Muscle layer of colon (tissue), 2 donors: Measurements from ENCODE around the gene BOC.

Experiments
- H3K27ac ChIP-seq: one replicate; pipeline ENCODE4 v1.7.0; 2013; ENCODE audit warnings: low read depth, mild to moderate bottlenecking, low read length, moderate library complexity
- H3K27me3 ChIP-seq, 2 donors: one replicate each; pipeline ENCODE4 v1.7.0; 2013; ENCODE audit warnings: low read length in 2 of 2, mild to moderate bottlenecking in 2 of 2; ENCODE audit not compliant: insufficient read depth in 2 of 2, control insufficient read depth in 1 of 2
- H3K36me3 ChIP-seq: one replicate; pipeline ENCODE4 v1.7.0; 2013; ENCODE audit warnings: mild to moderate bottlenecking, low read length; ENCODE audit not compliant: insufficient read depth
- H3K4me1 ChIP-seq: one replicate; pipeline ENCODE4 v1.7.0; 2013; ENCODE audit warnings: mild to moderate bottlenecking, low read length; ENCODE audit not compliant: insufficient read depth
- H3K4me3 ChIP-seq, 2 donors: one replicate each; pipeline ENCODE4 v1.7.0; 2013; ENCODE audit warnings: low read length in 2 of 2, low read depth in 1 of 2, mild to moderate bottlenecking in 1 of 2, moderate library complexity in 1 of 2
- H3K9ac ChIP-seq: one replicate; pipeline ENCODE4 v1.7.0; 2013; ENCODE audit warnings: low read length
- H3K9me3 ChIP-seq: one replicate; pipeline ENCODE4 v1.7.0; 2013; ENCODE audit warnings: mild to moderate bottlenecking, low read length
- donor health status: abdominal sarcoma.
- donor health status: Adenocarcinoma of cecum.

The BOC gene

GRCh38 chr3:113228498-113229286, 17.3 kb downstream of the BOC start:
- no peaks in the 10 kb centered on the region for H3K27me3 ChIP-seq
- peaks cover 44% of the 10 kb centered on the region for H3K36me3 ChIP-seq
- no peak overlapping the region for H3K4me3 ChIP-seq
- H3K4me1 ChIP-seq = peaks cover 68% of the 10 kb centered on the region
- H3K9me3 ChIP-seq = no peaks in the 10 kb centered on the region
- peak overlapping the region; percentile 9 for H3K27ac ChIP-seq
- peak overlapping the region; percentile 34 for H3K9ac ChIP-seq

DNA sequence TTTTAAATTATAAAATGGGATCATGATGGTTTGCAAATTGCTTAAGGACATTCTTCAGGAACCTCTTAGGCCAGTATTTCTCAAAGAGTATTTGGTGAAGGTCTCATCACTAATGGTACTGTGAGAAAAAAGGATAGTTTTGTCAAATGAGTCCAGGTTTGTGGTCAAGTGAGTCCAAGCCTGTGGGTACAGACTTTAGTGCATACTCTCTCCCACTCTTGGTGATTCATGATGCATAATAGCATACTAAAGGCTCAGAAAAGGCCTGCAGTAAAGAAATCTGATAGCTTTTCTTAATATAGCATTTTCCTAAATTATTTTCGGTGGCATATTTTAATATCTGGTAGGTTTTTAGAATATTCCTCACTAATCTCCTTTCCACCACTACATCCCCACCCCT, 20.0 kb downstream of the BOC start:
- Histone ChIP-seq H3K27me3 (no peaks in the 10 kb centered on the region), H3K4me1 (peaks cover 73% of the 10 kb centered on the region), H3K27ac (peak overlapping the region; percentile 35), H3K9me3 (no peaks in the 10 kb centered on the region), H3K9ac (no peak overlapping the region), H3K4me3 (no peak overlapping the region), H3K36me3 (peaks cover 25% of the 10 kb centered on the region)

- H3K4me1 ChIP-seq = peaks cover 69% of the 10 kb centered on the region
- peaks cover 25% of the 10 kb centered on the region for H3K36me3 ChIP-seq
- no peaks in the 10 kb centered on the region for H3K27me3 ChIP-seq
- no peak overlapping the region for H3K4me3 ChIP-seq
- no peaks in the 10 kb centered on the region for H3K9me3 ChIP-seq
- H3K27ac ChIP-seq = peak overlapping the region; percentile 35
- peak overlapping the region; percentile 7 for H3K9ac ChIP-seq
These were observed 20.5 kb downstream of the BOC start for GRCh38 chr3:113231827-113232253.

DNA sequence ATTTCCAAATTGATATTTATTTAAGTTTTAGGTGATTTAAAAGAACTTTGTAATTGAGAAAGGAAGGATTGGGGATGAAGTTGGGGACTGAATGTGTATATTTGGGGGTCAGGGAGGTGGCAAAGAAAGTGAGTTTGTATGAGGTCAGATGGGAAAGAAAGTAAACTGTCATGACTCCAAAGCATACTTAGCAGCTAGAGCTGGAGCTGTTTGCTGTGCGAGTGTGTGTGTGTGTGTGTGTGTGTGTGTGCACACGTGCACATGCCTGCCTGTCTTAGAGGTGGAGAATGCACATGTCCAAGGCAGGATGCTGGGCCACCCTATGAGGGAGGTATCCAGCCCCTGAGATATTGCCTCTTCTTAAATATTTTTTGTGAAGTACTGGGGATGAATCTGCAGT, 21.0 kb downstream of the BOC start:
- peak overlapping the region; percentile 35 for H3K27ac ChIP-seq
- peaks cover 23% of the 10 kb centered on the region for H3K36me3 ChIP-seq
- no peaks in the 10 kb centered on the region for H3K27me3 ChIP-seq
- H3K4me1 ChIP-seq = peaks cover 64% of the 10 kb centered on the region
- no peak overlapping the region for H3K9ac ChIP-seq
- no peak overlapping the region for H3K4me3 ChIP-seq
- no peaks in the 10 kb centered on the region for H3K9me3 ChIP-seq

- Histone ChIP-seq H3K9ac (no peak overlapping the region), H3K4me1 (peaks cover 54% of the 10 kb centered on the region), H3K27ac (no peak overlapping the region), H3K4me3 (no peak overlapping the region), H3K36me3 (peaks cover 29% of the 10 kb centered on the region), H3K9me3 (no peaks in the 10 kb centered on the region), H3K27me3 (no peaks in the 10 kb centered on the region)
These were observed 22.1 kb downstream of the BOC start for GRCh38 chr3:113233497-113233896.

DNA sequence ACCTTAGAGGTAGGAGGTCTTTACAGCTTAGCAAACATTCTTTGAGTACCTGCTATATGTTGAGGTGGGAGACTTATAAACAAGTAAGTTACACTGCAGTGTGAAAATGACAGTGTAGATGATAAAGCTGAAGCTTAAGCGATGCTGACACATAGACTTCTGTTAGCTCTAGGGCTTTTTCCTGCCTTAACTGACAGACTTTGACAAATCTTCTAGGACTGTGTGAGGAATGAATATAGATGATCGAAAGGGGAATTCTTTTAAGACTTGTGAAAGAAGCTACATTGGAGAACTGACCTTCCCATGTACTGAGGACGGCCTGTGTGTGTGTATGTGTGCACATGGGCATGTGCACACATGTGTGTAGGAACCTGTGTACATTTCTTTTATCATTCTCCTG, 22.7 kb downstream of the BOC start:
- Histone ChIP-seq H3K36me3 (peaks cover 29% of the 10 kb centered on the region), H3K4me1 (peaks cover 53% of the 10 kb centered on the region), H3K27ac (peak overlapping the region; percentile 16), H3K9me3 (no peaks in the 10 kb centered on the region), H3K4me3 (no peak overlapping the region), H3K9ac (no peak overlapping the region), H3K27me3 (no peaks in the 10 kb centered on the region)

DNA sequence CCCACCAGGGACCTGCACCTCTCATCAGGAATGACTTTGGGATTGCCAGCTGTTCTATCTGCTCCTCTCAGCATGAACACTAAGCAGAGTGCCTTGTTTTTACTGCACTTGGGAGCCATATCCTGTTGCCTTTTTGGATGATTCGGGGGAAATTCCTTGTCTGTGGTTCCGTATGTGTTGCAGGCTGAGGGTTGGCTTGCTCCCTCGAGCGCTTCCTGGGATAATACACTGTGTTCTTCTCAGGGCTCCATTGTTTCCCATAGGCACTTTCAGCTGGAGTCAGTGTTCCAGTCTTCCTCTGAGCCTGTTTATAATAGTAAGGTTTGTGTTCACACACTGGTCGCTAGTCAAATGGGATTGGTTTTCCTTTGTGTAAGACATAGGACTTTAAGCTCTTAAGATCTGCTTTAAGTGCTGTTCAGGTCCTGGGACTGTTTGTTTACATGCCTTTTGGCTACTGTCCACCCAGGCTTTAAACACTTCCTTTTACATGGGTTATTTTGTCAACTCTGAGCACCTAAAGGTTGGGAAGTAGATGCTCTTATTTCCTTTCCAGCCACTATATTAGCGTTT, 23.4 kb downstream of the BOC start:
- no peak overlapping the region for H3K9ac ChIP-seq
- no peak overlapping the region for H3K27ac ChIP-seq
- no peak overlapping the region for H3K4me3 ChIP-seq
- H3K9me3 ChIP-seq = no peaks in the 10 kb centered on the region
- H3K4me1 ChIP-seq = peaks cover 57% of the 10 kb centered on the region
- no peaks in the 10 kb centered on the region for H3K27me3 ChIP-seq
- peaks cover 29% of the 10 kb centered on the region for H3K36me3 ChIP-seq

DNA sequence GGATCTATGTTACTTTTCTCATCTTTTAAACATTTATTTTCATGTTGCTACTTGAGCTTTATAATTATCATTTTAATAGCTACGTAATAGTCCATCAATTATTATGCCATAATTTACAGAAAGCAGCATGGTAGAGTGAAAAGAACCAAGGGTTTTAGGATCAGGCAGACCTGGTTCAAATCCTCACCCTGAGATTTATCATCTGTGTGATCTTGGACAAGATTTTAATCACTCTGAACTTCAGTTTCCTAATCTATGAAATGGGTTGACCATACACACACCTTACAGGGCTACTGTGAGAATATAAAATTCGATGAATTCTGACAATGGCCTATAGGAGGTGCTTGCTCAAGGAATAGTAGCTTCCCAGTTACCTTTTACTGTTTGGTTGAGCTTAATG, 27.1 kb downstream of the BOC start:
- H3K36me3 ChIP-seq = peaks cover 8% of the 10 kb centered on the region
- H3K9ac ChIP-seq = no peak overlapping the region
- no peak overlapping the region for H3K4me3 ChIP-seq
- H3K4me1 ChIP-seq = peaks cover 60% of the 10 kb centered on the region
- no peak overlapping the region for H3K27ac ChIP-seq
- no peaks in the 10 kb centered on the region for H3K27me3 ChIP-seq
- no peaks in the 10 kb centered on the region for H3K9me3 ChIP-seq

DNA sequence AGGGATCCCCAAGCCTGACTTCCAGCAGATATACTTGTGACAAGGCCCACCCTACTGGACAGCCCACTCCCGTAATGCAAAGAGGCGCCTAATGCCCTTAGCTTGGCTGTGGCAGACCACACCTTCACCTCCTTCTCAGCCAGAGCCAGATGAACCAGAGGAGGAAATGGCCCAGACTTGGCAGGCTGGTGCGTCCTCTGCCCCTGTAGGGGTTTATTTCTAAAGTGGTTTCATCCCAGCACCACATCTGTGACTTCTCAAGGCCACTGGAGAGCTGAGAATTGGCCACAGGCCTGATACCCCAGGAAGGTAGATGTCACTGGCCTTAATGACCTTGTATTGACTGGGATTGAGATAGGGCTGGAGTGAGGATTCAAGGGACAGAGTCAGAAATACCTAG, 29.5 kb downstream of the BOC start:
- Histone ChIP-seq H3K36me3 (peaks cover 8% of the 10 kb centered on the region), H3K9me3 (no peaks in the 10 kb centered on the region), H3K27me3 (no peaks in the 10 kb centered on the region), H3K4me3 (no peak overlapping the region), H3K9ac (no peak overlapping the region), H3K4me1 (peaks cover 48% of the 10 kb centered on the region), H3K27ac (peak overlapping the region; percentile 10)

DNA sequence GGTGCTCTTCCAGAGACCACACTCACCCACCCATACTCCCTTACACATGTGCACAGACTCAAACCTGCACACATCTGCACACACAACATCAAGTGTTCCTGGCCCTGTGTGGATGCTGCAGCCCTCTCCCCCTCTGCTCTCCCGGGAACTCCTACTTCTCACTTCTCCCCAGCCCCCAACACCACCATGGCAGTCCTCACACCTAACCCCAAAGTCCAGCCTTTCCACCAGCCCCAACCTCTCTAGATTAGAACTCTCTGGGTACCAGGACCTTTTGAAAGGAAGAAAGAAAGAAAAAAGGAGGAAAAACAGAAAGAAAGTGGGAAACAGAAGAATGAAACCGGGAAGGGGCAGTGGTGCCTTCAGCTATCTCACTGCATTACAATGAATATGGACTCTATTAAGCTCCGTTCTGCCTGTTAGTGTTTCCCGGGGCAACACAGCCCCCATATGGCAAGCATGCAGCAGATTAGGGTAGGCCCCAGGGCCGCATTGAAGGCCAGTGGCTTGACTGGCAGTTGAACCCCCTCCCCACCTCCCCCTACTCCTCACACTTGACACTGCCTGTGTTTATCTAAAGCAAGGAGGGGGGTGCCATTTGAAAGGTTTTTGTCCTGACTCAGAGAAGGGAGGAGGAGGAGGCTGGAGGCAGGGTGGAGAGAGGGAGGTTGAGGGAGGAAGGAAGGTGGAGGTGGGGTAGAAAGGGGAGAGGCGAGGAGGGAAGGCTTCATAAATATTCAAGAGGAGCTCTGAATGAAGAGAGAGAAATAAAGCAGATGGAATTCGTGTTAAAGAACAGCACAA, 30.1 kb downstream of the BOC start:
- H3K27ac ChIP-seq = peak overlapping the region; percentile 38
- no peak overlapping the region for H3K4me3 ChIP-seq
- H3K9me3 ChIP-seq = no peaks in the 10 kb centered on the region
- no peak overlapping the region for H3K9ac ChIP-seq
- no peaks in the 10 kb centered on the region for H3K27me3 ChIP-seq
- peaks cover 55% of the 10 kb centered on the region for H3K4me1 ChIP-seq
- peaks cover 8% of the 10 kb centered on the region for H3K36me3 ChIP-seq

- H3K36me3 ChIP-seq = peaks cover 8% of the 10 kb centered on the region
- peaks cover 61% of the 10 kb centered on the region for H3K4me1 ChIP-seq
- no peak overlapping the region for H3K4me3 ChIP-seq
- no peaks in the 10 kb centered on the region for H3K9me3 ChIP-seq
- no peaks in the 10 kb centered on the region for H3K27me3 ChIP-seq
- H3K9ac ChIP-seq = no peak overlapping the region
- H3K27ac ChIP-seq = peak overlapping the region; percentile 22
These were observed 30.8 kb downstream of the BOC start for GRCh38 chr3:113242096-113242581.
